ENCODE measurements around the gene CEP55. TPM values are rescaled to one million over a fixed set of nuclear protein-coding genes. Genes with fewer than 3 reads are reported as not detected.

The CEP55 gene
- total and polyA plus RNA-seq, 10 of the 15 experiments (the other 5 are each of a cell fraction or from before 2014, with no cell fraction given) = 14.6 to 83.6 (median 52.0) TPM

GRCh38 chr10:93482145-93482834 is 14.1 kb upstream of the CEP55 start, which contains the start of gene MYOF (continued):
- TF ChIP-seq CUX1 (IDR thresholded peaks at IDR 0.05; ENCODE audit: insufficient replicate concordance, low read depth, low read length) (peak; percentile 48), STAT3 (IDR thresholded peaks at IDR 0.05; ENCODE audit: low read depth, low read length) (peak; percentile 48; the same call in 1 of the 2 replicates), RAD51 (IDR thresholded peaks at IDR 0.05) (no peak), MEF2B (IDR thresholded peaks at IDR 0.05; ENCODE audit: partially characterized antibody, poor library complexity, severe bottlenecking) (peak; percentile 36), BCL11A (IDR thresholded peaks at IDR 0.05; ENCODE audit: low read depth, low read length) (peak; percentile 51; the same call in 1 of the 2 replicates), CBFB (IDR thresholded peaks at IDR 0.05; ENCODE audit: low read depth) (0 out of 2 replicates have a peak, but pooled peaks have one; percentile 10)

Data from GM12878 (cell line).